CD14-positive monocyte (primary cell): ENCODE measurements around the gene DLL4. TPM values are rescaled to one million over a fixed set of nuclear protein-coding genes. Genes with fewer than 3 reads are reported as not detected.

ENCODE experiments used
- DNase-seq, 3 donors: peaks; one replicate each; pipeline ENCODE4 v3.0.0-alpha.2; 2011 to 2022
- H2AFZ ChIP-seq: 2 replicates; pipeline ENCODE4 v1.6.0; 2012; ENCODE audit warnings: mild to moderate bottlenecking, low read depth, low read length, inconsistent platforms; ENCODE audit not compliant: insufficient read depth, poor library complexity, severe bottlenecking
- H3K27ac ChIP-seq, 2 donors: 1 replicate in 1 of 2; 2 replicates in 1 of 2; pipeline ENCODE4 v1.5.1; 2012 to 2013; ENCODE audit warnings: low read length in 2 of 2, control low read depth in 1 of 2, inconsistent platforms in 1 of 2, low read depth in 1 of 2, mild to moderate bottlenecking in 1 of 2
- H3K27me3 ChIP-seq, 2 donors: one replicate each; pipeline versions ENCODE4 v1.6.0 to v1.6.1; 2011 to 2013; ENCODE audit warnings: low read length in 2 of 2; ENCODE audit not compliant: control insufficient read depth in 2 of 2, insufficient read depth in 2 of 2
- H3K36me3 ChIP-seq, 2 donors: replicated peaks in 1 of 2; 1 replicate in 1 of 2; 2 replicates in 1 of 2; pipeline versions ENCODE4 v1.5.1 to v1.6.1; 2012 to 2013; ENCODE audit warnings: low read length in 2 of 2, control low read depth in 1 of 2, inconsistent platforms in 1 of 2, mild to moderate bottlenecking in 1 of 2; ENCODE audit not compliant: insufficient read depth in 2 of 2, control insufficient read depth in 1 of 2
- H3K4me1 ChIP-seq, 2 donors: 1 replicate in 1 of 2; 2 replicates in 1 of 2; pipeline versions ENCODE4 v1.5.1 to v1.6.1; 2012 to 2013; ENCODE audit warnings: low read length in 2 of 2, control low read depth in 1 of 2, inconsistent platforms in 1 of 2, mild to moderate bottlenecking in 1 of 2, moderate library complexity in 1 of 2; ENCODE audit not compliant: insufficient read depth in 2 of 2, control insufficient read depth in 1 of 2
- H3K4me2 ChIP-seq: replicated peaks from 2 replicates; pipeline ENCODE3; 2012; ENCODE audit warnings: low read length, moderate library complexity, mild to moderate bottlenecking; ENCODE audit not compliant: poor library complexity, severe bottlenecking; ENCODE audit errors: extremely low read depth
- H3K4me3 ChIP-seq, 3 experiments: fragments of 200-600 bp in 1 of 3; sonication (generic) in 1 of 3; replicated peaks in 1 of 3; 1 replicate in 2 of 3; 2 replicates in 1 of 3; pipeline ENCODE4 v1.5.1; 2011 to 2013; ENCODE audit warnings: low read length in 3 of 3, mild to moderate bottlenecking in 3 of 3, control low read depth in 2 of 3, low read depth in 2 of 3, inconsistent platforms in 1 of 3, moderate library complexity in 1 of 3
- H3K79me2 ChIP-seq: 2 replicates; pipeline ENCODE4 v1.6.0; 2012; ENCODE audit warnings: mild to moderate bottlenecking, control low read depth, inconsistent platforms, low read length, moderate library complexity; ENCODE audit not compliant: insufficient read depth
- H3K9ac ChIP-seq: 2 replicates; pipeline ENCODE4 v1.6.0; 2017; ENCODE audit warnings: low read length, mild to moderate bottlenecking; ENCODE audit not compliant: insufficient read depth, poor library complexity, severe bottlenecking
- H3K9me3 ChIP-seq, 2 donors: replicated peaks in 1 of 2; 1 replicate in 1 of 2; 2 replicates in 1 of 2; pipeline versions ENCODE4 v1.5.1 to v1.6.1; 2012 to 2013; ENCODE audit warnings: low read length in 2 of 2, control low read depth in 1 of 2; ENCODE audit not compliant: control insufficient read depth in 1 of 2, insufficient read depth in 1 of 2
- H4K20me1 ChIP-seq: 2 replicates; pipeline ENCODE4 v1.6.0; 2012; ENCODE audit warnings: mild to moderate bottlenecking, low read length, control low read depth, moderate library complexity; ENCODE audit not compliant: insufficient read depth
- H3K27ac Mint-ChIP-seq, 7 donors: one replicate each; pipeline ENCODE4 v1.8.0; 2020; ENCODE audit warnings: mild to moderate bottlenecking in 7 of 7, mixed read lengths in 7 of 7, moderate library complexity in 6 of 7, inconsistent platforms in 2 of 7
- H3K27me3 Mint-ChIP-seq, 3 donors: one replicate each; pipeline ENCODE4 v1.8.0; 2021 to 2022; ENCODE audit warnings: low read depth in 3 of 3, mild to moderate bottlenecking in 3 of 3, mixed read lengths in 3 of 3, moderate library complexity in 3 of 3, inconsistent platforms in 1 of 3
- H3K36me3 Mint-ChIP-seq, 2 donors: one replicate each; pipeline ENCODE4 v1.8.0; 2020; ENCODE audit warnings: mixed read lengths in 2 of 2, inconsistent platforms in 1 of 2, mild to moderate bottlenecking in 1 of 2
- H3K4me1 Mint-ChIP-seq: one replicate; pipeline ENCODE4 v1.8.0; 2020; ENCODE audit warnings: mild to moderate bottlenecking, mixed read lengths
- H3K4me3 Mint-ChIP-seq, 2 donors: one replicate each; pipeline ENCODE4 v1.8.0; 2020; ENCODE audit warnings: mild to moderate bottlenecking in 2 of 2, mixed read lengths in 2 of 2, moderate library complexity in 1 of 2
- H3K9me3 Mint-ChIP-seq, 7 donors: one replicate each; pipeline ENCODE4 v1.8.0; 2020 to 2022; ENCODE audit warnings: mixed read lengths in 7 of 7, mild to moderate bottlenecking in 6 of 7, moderate library complexity in 6 of 7, inconsistent platforms in 2 of 7
- CTCF ChIP-seq: fragments of 200-600 bp; IDR thresholded peaks from one replicate; pipeline ENCODE4 v1.8.0; 2022; ENCODE audit warnings: antibody characterized with exemption, mild to moderate bottlenecking
- WGBS: methylation state at CpG from one replicate; pipeline ENCODE4 v1.1.5; 2013; ENCODE audit warnings: missing lambda C conversion rate; ENCODE audit not compliant: insufficient coverage; 5-methylcytosine and 5-hydroxymethylcytosine counted together
- intact Hi-C, 2 donors: fragments of 100-400 bp; cut with micrococcal nuclease; formaldehyde crosslinking; loops; one replicate each; pipeline versions ENCODE4 v1.15.0 to v1.15.1; 2023
- polyA plus RNA-seq, 3 donors: library from polyadenylated mRNA; depleted of rRNA in 1 of 3; unstranded in 2 of 3; stranded (reverse) in 1 of 3; fragments of 300-500 nt in 2 of 3; fragments of >200 nt in 1 of 3; fragmentation: Illumina TruSeq in 2 of 3; gene quantifications; 1 replicate in 2 of 3; 2 replicates in 1 of 3; pipeline ENCODE4 v1.2.3, GENCODE V29; 2012 to 2021

Gene DLL4
- polyA plus RNA-seq, 3 donors = 0.07 TPM; not detected in 2

GRCh38 chr15:40915679-40916078 is 13.5 kb upstream of the DLL4 start:
- Histone ChIP-seq H3K36me3 (no peaks in the 10 kb centered on the region), H3K79me2 (no peaks in the 10 kb centered on the region), H3K9ac (no peak overlapping the region), H3K4me1 (peaks cover 4 to 7% of the 10 kb centered on the region in 2 donors), H3K4me2 (no peak overlapping the region), H3K4me3 (no peak overlapping the region), H3K27me3 (no peaks in the 10 kb centered on the region), H4K20me1 (no peaks in the 10 kb centered on the region), H3K27ac (no peak overlapping the region), H2AFZ (no peak overlapping the region), H3K9me3 (no peaks in the 10 kb centered on the region)
- WGBS = 66% methylated on average over 5 of the region's 6 CpGs
- Mint-ChIP-seq H3K27ac (peak overlapping the region in 1 of 7 donors; percentile 10), H3K27me3 (peaks cover 3 to 7% (median 3%) of the 10 kb centered on the region in 3 donors), H3K4me3 (no peak overlapping the region), H3K9me3 (peaks cover 0 to 2% (median 0%) of the 10 kb centered on the region in 7 donors), H3K4me1 (peaks cover 8% of the 10 kb centered on the region), H3K36me3 (no peaks in the 10 kb centered on the region)
- intact Hi-C loops = no loop called here
- DNase-seq = no peak
- no peak for TF ChIP-seq CTCF

- no peak overlapping the region for H3K4me3 ChIP-seq
- no peak overlapping the region for H2AFZ ChIP-seq
- no peaks in the 10 kb centered on the region for H3K36me3 Mint-ChIP-seq
- H3K27ac ChIP-seq = no peak overlapping the region
- no peaks in the 10 kb centered on the region for H3K4me1 Mint-ChIP-seq
- no peak for TF ChIP-seq CTCF
- H3K4me2 ChIP-seq = no peak overlapping the region
- no peaks in the 10 kb centered on the region for H3K79me2 ChIP-seq
- intact Hi-C loops = no loop called here
- H3K27me3 ChIP-seq = peaks cover 0 to 2% of the 10 kb centered on the region in 2 donors
- H3K9ac ChIP-seq = no peak overlapping the region
- no peak overlapping the region for H3K27ac Mint-ChIP-seq
- peaks cover 0 to 2% (median 0%) of the 10 kb centered on the region in 7 donors for H3K9me3 Mint-ChIP-seq
- H3K27me3 Mint-ChIP-seq = peaks cover 3 to 13% (median 8%) of the 10 kb centered on the region in 3 donors
- H3K4me3 Mint-ChIP-seq = no peak overlapping the region
- no peak for DNase-seq
- no peaks in the 10 kb centered on the region for H4K20me1 ChIP-seq
- no peaks in the 10 kb centered on the region for H3K9me3 ChIP-seq
- H3K36me3 ChIP-seq = no peaks in the 10 kb centered on the region
- no peaks in the 10 kb centered on the region for H3K4me1 ChIP-seq
- WGBS = 78% methylated on average over 10 of the region's 11 CpGs
Measured at GRCh38 chr15:40917585-40917984, 11.6 kb upstream of the DLL4 start.
